Left renal cortex interstitium (tissue), 4 donors: Measurements from ENCODE around the gene KCNB1. TPM values are rescaled to one million over a fixed set of nuclear protein-coding genes. Genes with fewer than 3 reads are reported as not detected.

ENCODE experiments used
- DNase-seq, 4 donors: peaks; one replicate each; pipeline ENCODE4 v3.0.0-alpha.2; 2013; ENCODE audit warnings: low read depth in 4 of 4, low spot score in 2 of 4, missing footprints in 1 of 4
- polyA plus RNA-seq, 4 donors: library from polyadenylated mRNA; unstranded; fragments of 120-200 nt; gene quantifications; one replicate each; pipeline ENCODE4 v1.2.1, GENCODE V29; 2013; ENCODE audit not compliant: insufficient read length in 4 of 4

Gene KCNB1
- polyA plus RNA-seq, 4 donors = 0.47 to 1.1 (median 0.70) TPM

DNA sequence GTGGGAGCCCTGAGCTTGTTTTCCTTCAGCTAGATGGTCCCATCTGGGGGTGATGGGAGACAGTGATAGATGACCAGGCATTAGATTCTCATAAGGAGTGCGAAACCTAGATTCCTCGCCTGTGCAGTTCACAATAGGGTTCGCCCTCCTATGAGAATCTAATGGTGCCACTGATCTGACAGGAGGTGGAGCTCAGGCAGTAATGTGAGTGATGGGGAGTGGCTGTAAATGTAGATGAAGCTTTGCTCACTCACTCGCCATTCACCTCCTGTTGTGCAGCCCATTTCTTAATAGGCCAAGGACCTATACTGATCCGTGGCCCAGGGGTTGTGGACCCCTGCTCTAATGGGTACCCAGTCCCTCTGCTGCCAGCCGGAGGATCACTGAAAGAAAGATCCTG lies 20.7 kb upstream of the KCNB1 start:
- DNase-seq = no peak

DNA sequence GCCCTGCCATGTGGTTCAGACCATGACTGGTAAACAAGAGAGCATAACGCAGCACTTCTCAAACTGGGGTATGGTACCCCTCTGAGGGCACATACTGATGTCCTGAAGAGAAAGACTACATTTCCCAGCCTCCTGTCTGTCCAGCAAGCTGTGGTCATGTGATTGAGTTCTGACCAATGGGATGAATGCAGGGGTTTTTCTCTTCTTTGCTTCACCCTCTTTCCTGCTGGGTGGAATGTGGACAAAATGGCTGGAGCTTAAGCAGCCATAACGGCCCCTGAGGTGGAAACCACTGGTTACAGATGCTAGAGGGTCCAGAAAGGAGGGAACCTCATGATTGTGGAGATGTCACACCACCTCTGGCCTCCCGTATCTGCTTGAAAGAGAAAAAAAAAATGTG lies 19.4 kb upstream of the KCNB1 start:
- DNase-seq = no peak

DNA sequence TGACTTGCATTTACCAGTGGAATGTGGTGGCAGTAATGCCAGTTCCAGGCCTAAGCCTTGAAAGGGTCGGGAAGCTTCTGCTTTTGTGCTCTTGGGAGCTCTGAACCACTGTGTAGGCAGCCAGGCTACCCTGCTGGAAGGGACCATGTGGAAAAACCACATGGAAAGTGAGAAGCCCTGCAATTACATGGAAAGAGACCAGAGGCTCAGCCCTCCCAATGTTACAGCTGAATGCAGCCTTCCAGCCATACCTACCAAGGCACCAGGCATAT lies 14.9 kb upstream of the KCNB1 start:
- no peak for DNase-seq

- DNase-seq = no peak
Observed at GRCh38 chr20:49496553-49497397, 14.3 kb upstream of the KCNB1 start.

DNA sequence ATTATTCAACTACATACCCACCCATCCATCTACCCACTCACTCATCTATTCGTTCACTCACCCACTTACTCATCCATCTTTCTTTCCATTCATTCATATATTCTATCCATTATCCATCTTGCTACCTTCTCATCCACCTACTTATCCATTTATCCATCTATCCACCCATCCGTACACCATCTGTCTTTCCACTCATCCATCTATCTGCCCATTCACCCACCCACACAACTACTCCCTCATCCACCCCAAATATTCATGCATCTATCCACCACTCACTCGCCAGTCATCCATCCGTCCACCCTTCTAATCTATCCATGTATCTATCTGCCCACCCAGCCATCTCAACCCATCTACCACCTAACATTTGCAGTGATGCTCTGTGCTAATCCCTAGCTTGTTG lies 13.6 kb upstream of the KCNB1 start:
- DNase-seq = no peak

DNA sequence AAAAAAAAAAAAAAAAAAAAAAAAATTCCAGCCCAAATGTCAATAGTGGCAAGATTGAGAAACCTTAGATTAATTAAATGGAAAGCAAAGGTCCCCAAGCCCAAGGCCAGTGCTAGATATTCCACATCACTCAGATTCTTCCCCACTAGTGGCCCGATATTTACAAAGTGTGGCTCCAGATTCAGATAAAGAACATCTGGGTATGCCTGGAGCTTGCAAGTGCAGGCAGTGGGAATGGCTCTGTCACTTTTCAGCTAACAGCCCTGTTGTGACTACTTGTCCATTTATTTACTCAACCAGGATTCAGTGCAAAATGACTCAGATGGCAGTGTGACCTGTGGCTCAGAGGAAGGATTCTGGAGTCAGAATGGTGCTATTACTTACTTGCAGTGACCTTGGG lies 8.2 kb upstream of the KCNB1 start:
- no peak for DNase-seq

- no peak for DNase-seq
Observed at GRCh38 chr20:49489688-49490087, 7.2 kb upstream of the KCNB1 start.

GRCh38 chr20:49486064-49486463 lies 3.6 kb upstream of the KCNB1 start:
- no peak for DNase-seq

DNA sequence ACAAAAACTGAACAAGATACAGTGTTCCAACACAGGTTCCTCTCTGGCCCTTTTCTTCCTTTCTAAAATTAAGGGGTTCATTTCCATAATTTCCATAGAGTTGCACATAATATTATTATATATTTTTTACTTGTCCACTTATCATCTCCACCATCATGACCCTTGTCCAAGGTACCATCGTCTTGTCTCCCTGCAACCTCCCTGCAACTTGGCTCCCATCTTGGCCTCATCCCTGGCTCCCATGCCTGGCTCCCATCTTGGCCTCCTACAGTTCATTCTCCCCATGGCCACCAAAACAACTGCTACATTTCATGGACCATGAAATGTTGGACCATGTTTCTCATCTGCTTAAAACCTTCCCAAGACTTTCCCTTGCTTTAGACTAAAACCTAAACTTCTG lies 3.1 kb upstream of the KCNB1 start:
- DNase-seq = no peak

DNA sequence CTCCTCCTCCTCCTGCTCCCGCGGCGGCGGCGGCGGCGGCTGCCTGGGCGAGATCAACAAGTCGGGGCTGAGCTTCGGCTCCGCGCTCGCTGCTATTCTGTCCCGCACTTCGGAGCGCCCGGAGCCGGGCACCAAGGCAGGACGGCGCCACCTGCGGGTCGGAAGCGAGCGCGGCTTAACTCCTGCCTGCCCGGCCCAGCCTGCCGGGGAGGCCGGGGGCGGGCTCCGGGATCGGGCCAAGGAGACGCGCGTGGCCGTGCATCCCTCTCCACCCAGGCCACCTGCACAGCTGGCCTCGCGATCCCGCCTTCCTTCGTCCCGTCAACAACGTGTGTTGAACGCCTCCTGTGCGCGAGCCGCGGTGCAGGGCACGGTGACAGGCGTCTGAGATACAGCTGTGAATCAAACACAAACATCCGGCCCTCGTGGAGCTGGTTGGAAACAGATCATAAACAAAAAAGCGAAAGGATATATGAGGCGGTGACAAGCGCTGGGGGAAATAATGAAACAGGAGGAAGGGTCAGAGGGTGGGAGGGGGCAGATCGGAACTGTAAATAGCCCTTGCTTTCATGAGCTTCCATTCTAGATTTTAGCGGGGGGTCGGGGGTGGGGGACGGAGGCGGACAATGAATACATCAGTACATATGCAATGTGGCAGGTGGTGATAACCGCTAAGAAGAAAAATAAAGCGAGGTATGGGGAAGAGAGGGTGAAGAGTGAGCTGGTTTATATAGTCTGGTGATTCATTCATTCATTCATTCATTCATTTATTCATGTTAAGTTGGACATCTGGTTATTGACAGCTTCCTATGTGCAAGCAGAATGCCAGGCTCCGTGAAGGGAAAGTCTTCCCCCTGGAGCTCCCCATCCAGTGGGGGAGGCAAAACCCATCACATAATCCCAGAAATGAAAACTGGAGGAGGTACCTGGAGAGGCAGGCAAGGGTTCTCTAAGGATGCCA lies 2.0 kb upstream of the KCNB1 start:
- peak; percentile 9 to 60 (median 56) for DNase-seq

GRCh38 chr20:49483696-49484123 lies 1.2 kb upstream of the KCNB1 start:
- DNase-seq = no peak

DNA sequence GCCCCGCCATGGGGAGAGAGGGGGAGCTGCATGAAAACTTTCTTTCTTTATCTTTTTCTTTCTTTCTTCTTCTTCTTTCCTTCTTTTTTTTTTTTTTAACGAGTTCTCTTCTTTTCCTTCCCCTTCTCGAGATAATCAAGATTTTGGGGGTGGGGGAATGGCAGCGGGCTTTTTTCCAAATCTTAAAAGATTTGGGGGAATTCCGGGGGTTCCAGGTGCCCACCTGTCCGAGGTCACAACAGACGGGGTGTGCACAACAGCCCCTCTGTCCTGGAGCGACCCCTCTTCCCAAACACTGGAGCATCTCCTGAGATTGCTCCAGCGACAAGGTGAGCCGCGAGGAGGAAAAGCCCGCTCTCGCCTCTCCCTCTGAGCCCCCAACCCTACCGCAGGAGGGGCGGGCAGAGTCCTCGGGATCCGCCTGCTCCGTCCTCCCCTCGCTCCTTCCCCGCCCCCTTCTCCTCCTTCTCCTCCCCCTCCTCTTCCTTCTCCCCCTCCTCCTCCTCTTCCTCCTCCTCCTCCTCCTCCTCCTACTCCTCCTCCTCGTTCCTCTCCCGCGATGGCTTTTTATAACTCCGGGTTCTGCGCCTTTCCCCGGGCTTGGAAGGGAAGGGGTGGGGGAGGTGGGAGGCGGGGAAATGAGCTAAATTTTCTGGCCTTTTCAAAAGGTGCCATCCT lies 689 bp upstream of the KCNB1 start:
- DNase-seq = peak in 1 of 4 donors; percentile 6

- DNase-seq = no peak
Observed at GRCh38 chr20:49482173-49482572, 295 bp downstream of the KCNB1 start.

GRCh38 chr20:49481116-49481515 lies 1.4 kb downstream of the KCNB1 start:
- DNase-seq = no peak

DNA sequence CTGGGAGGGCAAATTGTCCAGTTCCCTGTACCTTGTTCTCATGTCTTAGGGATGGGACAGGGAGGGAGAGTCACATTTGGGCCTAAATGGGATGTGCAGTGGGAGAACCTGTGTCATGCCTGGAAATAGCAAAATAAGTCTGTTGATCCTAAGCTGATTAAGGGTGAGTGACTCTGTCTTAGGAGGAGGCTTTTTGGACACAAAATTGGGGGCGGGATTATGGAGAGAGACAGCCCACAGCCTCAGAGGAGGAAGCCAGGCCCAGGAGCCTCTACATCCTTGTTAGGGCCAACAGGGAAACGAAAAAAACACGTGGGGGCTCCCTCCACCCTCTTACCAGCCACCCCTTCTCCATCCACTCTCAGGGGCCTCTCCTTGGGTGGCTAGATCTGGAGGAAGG lies 2.2 kb downstream of the KCNB1 start:
- no peak for DNase-seq

DNA sequence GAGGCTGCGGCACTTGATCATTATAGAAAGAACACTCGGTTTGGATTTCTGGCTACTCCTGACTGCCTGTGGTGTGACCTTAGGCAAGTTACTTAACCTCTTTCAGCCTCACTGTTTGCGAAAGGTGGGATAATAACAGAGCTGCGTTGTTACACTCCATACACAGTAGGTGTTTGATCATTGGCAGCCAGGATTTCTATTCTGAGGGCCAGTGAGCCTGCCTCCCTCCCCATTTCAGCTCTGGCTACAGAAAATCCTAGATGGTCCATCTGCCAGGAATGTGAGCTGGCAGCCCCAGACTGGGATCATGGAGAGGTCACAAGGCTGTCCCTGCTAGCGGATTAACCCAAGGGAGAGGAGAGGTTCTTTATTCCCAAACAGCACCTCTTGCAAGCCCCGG lies 2.7 kb downstream of the KCNB1 start:
- DNase-seq = no peak

GRCh38 chr20:49478754-49479689 lies 3.4 kb downstream of the KCNB1 start:
- DNase-seq = no peak

- no peak for DNase-seq
Observed at GRCh38 chr20:49478266-49478665, 4.2 kb downstream of the KCNB1 start.

GRCh38 chr20:49477200-49477599 lies 5.3 kb downstream of the KCNB1 start:
- no peak for DNase-seq

DNA sequence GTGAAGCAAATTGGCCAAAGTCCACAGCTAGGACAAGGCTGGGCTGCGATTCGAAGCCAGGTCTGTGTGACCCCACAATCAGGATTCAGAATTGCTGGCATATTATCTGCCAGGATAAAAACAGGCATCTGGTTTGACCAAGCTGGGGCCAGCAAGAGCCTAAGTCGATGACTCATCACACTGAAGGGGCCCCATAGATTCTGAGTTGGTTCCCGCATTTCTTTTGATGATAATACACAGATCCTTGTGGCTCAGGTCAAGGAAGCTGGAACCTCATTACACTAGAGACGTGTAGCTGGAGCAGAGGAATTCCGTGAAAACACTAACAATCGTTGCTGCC lies 6.5 kb downstream of the KCNB1 start:
- DNase-seq = no peak
